H54 (cell line): Measurements from ENCODE around the gene MYO10.

ENCODE experiments used
- DNase-seq: peaks from one replicate; pipeline ENCODE4 v3.0.0; 2011; ENCODE audit warnings: low spot score, mixed read lengths; ENCODE audit not compliant: insufficient read length
- FAIRE-seq: peaks from 3 replicates; lab custom pipeline; 2011; peaks lifted over from hg19 to GRCh38; lab: Jason Lieb, UNC
- POLR2A ChIP-seq: IDR thresholded peaks from 2 replicates; pipeline ENCODE4 v1.6.1; 2011; ENCODE audit warnings: low read depth, mild to moderate bottlenecking, low read length

The MYO10 gene

DNA sequence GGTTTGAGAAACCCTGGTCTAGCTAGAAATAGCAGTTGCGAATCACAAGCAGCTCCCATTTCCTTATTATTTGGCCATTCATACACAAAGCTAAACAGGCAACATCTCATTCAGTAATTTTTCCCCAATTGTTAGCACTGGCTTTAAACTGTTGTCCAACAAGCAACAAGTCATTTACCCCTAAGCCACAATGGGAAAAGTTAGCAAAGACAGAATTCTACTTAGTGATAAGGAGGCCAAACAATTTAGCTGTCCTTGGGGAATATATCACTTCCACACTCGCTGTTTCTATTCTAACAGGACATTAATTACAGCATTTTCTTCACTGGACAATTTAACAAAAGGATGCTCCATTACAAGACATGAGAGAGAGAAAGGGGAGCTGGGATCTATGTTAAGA lies 2.8 kb downstream of the MYO10 start:
- no peak for FAIRE-seq
- TF ChIP-seq POLR2A: no peak
- no peak for DNase-seq

DNA sequence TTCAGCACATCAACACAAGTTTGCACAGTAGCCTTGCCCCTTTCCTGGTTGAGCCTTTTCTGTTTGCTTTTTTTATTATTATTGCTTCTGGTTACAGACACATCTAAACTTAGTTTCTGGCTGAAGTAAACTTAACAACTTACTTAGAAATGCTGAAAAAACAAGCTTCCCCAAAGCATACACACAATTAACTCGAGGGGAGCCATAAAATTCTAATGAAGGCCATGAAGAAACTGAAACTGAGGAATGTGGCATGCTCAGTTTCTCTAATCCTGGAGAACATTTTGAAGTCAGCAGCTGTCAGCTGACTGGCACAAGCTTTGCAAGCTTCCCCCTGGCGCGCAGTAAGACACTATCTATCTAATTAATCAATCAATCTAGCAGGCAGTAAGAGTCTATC lies 3.7 kb downstream of the MYO10 start:
- FAIRE-seq (no peak), DNase-seq (no peak)
- TF ChIP-seq POLR2A: no peak

DNA sequence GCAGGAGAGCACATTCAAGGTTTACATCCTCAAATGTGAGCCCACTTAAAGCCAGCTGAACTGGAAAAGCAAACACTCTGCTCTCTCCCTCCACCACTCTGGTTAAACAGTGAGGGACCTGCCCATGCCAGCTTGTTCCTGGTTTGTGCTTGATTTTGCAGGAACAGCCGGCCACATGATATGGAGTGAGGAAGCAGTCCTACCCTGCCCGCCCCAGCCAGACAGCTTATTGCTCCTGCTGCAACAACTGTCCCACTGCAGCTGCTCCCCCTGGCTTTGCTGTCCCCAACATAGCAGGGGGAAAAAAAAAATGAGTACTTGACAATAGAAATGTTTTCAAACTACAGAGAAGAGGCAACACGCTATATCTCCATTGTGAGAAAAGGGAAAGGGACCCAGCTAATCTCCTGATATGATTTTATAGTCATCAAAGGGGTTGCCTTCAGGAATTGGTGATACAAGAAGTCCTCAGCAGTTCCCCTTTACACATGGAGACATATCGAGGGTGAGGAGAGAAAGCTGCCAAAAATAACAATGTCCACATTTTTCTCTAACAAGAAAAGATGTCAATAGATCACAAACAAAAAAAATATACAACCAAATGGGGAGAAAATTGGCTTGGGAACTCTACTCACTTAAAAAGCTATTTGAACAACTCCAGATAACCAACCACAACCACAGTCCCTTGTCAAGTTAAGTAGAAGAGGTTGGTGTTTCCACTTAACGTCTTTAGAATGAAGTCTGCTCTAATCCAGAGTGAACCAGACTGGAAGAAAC lies 4.6 kb downstream of the MYO10 start:
- FAIRE-seq: no peak

DNA sequence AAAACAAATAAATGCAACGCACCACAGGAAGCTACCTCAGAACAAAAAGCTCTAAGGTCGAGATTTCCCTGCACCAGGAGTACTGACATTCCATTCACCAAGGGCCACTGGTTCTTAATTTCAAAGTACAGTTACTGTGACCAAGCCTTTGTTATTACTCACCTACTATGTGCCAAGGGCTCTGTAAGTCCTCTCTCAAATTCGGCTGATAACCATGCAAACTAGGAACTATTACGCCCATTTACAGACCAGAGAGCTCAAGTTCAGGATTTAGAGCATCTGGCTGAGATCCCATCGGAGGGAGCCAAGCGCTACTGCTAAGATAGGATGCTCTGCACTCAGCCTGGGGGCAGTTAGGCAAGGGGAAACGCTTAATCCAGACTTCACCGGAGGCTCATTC lies 5.6 kb downstream of the MYO10 start:
- FAIRE-seq: no peak
- DNase-seq: no peak
- TF ChIP-seq POLR2A: no peak

More for the DNA sequence above, 4.6 kb downstream of the MYO10 start:
- no peak for TF ChIP-seq POLR2A
- DNase-seq: no peak

DNA sequence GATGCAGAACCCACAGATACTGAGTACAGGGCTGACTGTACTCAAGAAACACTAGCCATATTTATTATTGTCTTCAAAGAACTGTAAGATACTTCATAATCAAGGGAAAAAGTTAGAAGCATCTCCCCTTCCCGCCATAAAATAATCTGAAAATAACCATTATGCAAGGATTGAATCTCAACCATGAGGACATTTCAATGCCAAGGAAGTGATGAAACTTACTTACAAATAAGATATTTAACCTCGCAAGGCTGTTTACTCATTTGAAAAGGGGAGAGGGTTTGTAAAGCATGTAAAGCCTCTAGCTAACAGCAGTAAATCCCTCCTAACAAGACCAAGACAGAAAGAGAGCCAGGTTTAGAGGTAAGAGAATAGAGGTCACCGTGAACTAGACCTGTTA lies 6.3 kb downstream of the MYO10 start:
- no peak for FAIRE-seq
- no peak for DNase-seq
- no peak for TF ChIP-seq POLR2A

DNA sequence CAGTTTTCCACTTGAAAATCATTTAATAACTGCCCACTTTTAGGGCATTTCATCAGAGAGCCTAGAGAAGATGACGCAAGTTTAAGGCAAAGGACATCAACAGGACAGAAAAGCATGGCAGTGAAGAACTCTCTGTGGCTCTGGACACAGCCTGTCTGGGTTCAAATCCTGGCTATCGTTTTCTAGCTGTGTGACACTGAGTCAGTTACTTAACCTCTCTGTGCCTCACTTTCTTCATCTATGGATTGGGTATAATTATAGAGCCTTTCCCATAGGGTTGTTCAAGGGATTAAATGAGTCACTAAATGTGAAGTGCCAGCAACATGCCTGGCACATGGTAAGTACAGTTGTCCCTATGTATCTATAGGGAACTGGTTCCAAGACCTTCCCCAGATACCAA lies 6.7 kb downstream of the MYO10 start:
- DNase-seq: no peak
- no peak for TF ChIP-seq POLR2A
- no peak for FAIRE-seq

DNA sequence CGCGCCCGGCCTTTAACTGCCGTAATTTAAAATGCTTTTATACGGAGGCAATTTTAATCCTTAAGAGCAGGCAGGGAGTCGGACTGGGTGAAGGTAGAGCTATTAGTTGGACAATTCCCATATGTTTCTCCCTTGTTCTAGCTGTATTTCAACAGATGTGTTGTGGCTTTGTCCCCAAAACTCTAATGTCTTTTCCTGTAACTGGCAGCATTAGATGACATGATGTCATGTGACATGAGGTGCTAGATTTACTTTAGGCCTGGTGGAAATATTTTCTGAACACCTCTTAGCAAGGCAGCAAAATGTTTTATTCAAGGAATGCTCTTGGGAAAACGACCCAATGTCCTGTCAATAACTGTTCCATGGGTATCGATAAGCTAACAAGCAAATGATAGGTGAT lies 8.5 kb downstream of the MYO10 start:
- FAIRE-seq (no peak), DNase-seq (no peak)
- no peak for TF ChIP-seq POLR2A

DNA sequence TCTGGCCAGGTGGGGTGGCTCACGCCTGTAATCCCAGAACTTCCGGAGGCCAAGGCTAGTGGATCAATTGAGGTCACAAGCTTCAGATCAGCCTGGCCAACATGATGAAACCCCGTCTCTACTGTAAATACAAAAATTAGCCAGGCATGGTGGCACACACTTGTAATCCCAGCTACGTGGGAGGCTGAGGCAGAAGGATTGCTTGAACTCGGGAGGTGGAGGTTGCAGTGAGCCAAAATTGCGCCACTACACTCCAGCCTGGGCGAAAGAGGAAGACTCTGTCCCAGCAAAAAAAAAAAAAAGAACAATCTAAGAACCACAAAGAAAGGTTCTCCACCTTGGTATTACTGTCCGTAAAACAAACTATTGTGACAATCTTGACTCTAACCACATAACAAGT lies 9.7 kb downstream of the MYO10 start:
- no peak for DNase-seq
- FAIRE-seq: no peak
- TF ChIP-seq POLR2A: no peak

DNA sequence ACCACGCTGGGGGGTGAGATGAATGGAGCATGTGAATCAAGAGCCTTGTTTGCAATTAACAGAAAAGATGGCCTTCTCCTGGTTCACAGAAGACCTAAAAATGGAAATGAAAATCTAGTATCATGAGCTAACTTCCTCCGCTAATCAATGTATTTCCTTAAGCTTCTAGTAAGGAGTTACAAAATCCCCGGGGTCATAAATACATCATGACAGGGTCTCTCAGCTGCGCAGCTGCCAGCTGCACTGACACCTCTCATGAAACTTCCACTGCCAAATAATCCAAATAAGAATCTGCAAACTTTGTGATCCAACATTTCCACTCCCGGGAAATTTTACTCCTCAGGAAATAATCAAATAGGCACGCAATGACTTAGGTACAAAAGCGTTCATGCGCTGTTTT lies 11.9 kb downstream of the MYO10 start:
- FAIRE-seq: no peak
- TF ChIP-seq POLR2A: no peak
- no peak for DNase-seq

DNA sequence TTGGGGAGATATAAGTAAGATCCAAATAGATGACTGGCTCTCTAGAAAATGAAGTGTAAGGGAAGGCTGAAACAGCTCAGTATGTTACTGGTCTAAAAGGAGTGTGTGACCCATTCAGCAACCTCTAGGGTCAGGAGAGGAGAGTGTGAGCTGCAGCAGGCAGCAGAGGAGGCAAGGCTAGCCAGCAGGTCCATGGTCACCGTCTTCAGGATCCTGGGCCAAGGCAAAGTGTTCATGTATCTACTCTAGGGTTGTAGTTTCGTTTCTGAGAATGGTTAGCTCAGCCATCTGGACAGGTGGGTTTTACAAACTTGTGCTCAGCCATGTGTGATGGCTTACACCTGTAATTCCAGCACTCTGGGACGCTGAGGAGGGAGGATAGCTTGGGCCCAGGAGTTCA lies 13.7 kb downstream of the MYO10 start:
- no peak for TF ChIP-seq POLR2A
- FAIRE-seq (no peak), DNase-seq (no peak)

DNA sequence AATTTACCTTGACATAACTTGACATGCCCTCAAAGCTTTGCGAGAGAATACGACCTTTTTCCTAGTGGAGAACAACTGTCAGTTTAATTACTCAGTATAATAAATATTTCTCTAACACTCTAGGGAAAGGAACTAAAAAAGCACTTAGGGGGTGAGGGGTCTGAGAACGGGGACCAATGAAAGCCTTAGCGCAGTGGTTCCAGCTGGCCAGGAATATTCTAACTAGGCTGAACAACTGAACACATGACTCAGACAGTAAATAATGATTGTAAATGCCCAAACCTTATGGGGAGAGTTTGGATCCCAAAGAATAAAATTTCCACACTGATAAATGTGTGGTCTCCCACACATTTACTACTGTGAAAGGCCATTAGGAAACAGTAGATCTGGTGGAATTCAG lies 14.9 kb downstream of the MYO10 start:
- no peak for DNase-seq
- TF ChIP-seq POLR2A: no peak
- no peak for FAIRE-seq

DNA sequence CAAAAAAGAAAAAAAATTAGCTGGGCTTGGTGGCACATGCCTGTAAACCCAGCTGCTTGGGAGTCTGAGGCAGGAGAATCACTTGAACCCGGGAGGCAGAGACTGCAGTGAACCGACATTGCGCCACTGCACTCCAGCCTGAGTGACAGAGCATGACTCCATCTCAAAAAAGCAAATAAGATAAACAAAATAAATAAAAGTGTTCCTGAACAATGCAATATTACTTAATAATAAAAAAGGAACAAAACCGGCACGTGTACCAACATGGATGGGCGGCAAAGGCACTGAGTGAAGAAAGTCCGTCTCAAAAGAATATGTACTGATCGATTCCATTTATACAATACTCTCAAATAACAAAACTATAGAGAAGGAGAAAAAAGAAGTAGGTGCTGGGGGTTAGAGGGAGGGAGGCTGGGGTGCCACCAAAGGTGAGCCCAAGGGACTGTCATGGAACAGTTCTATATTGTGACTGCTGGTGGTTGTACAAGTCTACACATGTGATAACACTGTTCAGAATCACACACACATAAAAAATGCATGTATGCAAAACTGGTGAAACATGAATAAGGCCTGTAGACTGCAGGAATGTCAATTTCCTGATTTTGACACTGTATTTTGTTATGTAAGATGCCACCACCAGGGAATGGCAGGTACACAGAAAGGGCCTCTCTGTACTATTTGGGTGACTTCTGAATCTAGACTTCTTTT lies 15.8 kb downstream of the MYO10 start:
- no peak for DNase-seq
- TF ChIP-seq POLR2A: no peak
- FAIRE-seq: no peak

DNA sequence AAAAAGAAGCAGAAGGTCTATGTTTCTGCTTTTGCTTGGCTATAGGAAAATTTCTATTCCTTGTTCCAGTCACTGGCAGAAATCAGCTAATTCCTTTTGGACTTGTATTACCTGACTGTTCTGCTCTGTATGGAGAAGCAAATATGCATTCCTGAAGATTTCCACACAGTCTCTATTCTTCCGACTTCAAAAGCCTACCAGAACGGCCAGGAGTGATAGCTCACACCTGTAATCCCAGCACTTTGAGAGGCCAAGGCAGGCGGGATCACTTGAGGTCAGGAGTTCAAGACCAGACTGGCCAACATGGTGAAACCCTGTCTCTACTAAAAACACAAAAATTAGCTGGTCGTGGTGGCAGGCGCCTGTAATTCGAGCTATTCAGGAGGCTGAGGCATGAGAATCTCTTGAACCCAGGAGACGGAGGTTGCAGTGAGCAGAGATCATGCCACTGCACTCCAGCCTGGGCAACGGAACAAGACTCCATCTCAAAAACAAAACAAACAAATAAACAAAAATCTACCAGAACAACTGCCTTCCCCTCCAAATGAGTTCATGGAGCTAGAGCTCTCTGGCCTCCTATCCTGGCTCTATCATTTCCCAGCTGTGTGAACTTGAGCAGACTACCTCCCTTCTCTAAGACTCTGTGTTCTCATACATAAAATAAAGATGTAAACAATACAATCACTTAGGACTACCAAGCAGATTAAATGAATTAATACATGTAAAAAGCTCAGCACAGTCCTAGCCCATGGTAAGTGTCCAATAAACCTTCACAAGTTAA lies 17.0 kb downstream of the MYO10 start:
- FAIRE-seq: no peak
- no peak for TF ChIP-seq POLR2A

DNA sequence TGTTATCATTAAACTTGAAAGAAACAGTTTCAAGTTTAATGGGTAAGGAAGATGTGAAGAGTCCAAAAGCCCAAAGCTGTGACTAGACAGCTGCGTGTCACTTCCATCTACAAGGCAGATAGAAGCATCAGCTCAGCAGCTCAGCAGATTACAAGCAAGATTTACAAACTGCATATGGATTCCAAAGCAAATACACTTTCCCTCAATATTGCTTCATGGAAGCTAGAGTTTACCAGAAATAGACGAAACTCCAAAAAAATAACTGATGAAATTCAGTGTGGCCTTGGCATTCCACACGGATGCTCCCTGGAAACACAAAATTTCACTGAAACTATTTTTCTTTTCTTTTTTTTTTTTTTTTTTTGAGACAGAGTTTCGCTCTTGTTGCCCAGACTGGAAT lies 17.9 kb downstream of the MYO10 start:
- no peak for FAIRE-seq
- TF ChIP-seq POLR2A: no peak

More for the DNA sequence above, 17.0 kb downstream of the MYO10 start:
- no peak for DNase-seq

More for the DNA sequence above, 17.9 kb downstream of the MYO10 start:
- no peak for DNase-seq
